Muscle of leg (tissue), 11 donors: ENCODE results near the gene SLC1A2. TPM values are rescaled to one million over a fixed set of nuclear protein-coding genes. Genes with fewer than 3 reads are reported as not detected.

Experiments used
- DNase-seq: peaks from one replicate; pipeline ENCODE4 v3.0.0; 2013
- H3K27ac ChIP-seq: one replicate; pipeline ENCODE4 v1.5.1; 2013; ENCODE audit warnings: mild to moderate bottlenecking, low read length, control low read depth
- H3K27me3 ChIP-seq: one replicate; pipeline ENCODE4 v1.6.1; 2013; ENCODE audit warnings: low read length; ENCODE audit not compliant: control insufficient read depth, insufficient read depth
- H3K36me3 ChIP-seq: one replicate; pipeline ENCODE4 v1.6.1; 2013; ENCODE audit warnings: low read length; ENCODE audit not compliant: control insufficient read depth, insufficient read depth
- H3K4me1 ChIP-seq: one replicate; pipeline ENCODE4 v1.6.1; 2013; ENCODE audit warnings: low read length; ENCODE audit not compliant: control insufficient read depth, insufficient read depth
- H3K4me3 ChIP-seq: one replicate; pipeline ENCODE4 v1.5.1; 2013; ENCODE audit warnings: low read length, control low read depth
- H3K9me3 ChIP-seq: replicated peaks from 2 replicates; pipeline ENCODE4 v1.6.1; 2013; ENCODE audit warnings: low read depth, low read length; ENCODE audit not compliant: control insufficient read depth
- WGBS: methylation state at CpG from one replicate; pipeline ENCODE4 v1.1.5; 2013; ENCODE audit warnings: missing lambda C conversion rate; ENCODE audit not compliant: insufficient coverage; 5-methylcytosine and 5-hydroxymethylcytosine counted together
- polyA plus RNA-seq, 8 donors: library from polyadenylated mRNA; unstranded; fragments of 120-200 nt; gene quantifications; one replicate each; pipeline versions ENCODE4 v1.2.1 to v1.2.3, GENCODE V29; 2013; ENCODE audit warnings: inconsistent platforms in 1 of 8, low replicate concordance in 1 of 8; ENCODE audit not compliant: insufficient read length in 8 of 8, insufficient read depth in 1 of 8
- total RNA-seq: library from RNA; stranded (reverse); fragments of 120-200 nt; gene quantifications from one replicate; pipeline ENCODE4 v1.2.4, GENCODE V29; 2013

Gene SLC1A2
- total and polyA plus RNA-seq, 9 donors, result 0.43 to 1.6 (median 1.0) TPM

GRCh38 chr11:35380603-35381002, 38.8 kb downstream of the SLC1A2 start:
- no peak for DNase-seq
- H3K27me3 ChIP-seq, result no peaks in the 10 kb centered on the region
- H3K4me1 ChIP-seq, result no peaks in the 10 kb centered on the region
- no peaks in the 10 kb centered on the region for H3K36me3 ChIP-seq
- H3K4me3 ChIP-seq, result no peak overlapping the region
- H3K9me3 ChIP-seq, result no peaks in the 10 kb centered on the region
- no peak overlapping the region for H3K27ac ChIP-seq
- WGBS, result 62% methylated on average over 3 of the region's 5 CpGs

DNA sequence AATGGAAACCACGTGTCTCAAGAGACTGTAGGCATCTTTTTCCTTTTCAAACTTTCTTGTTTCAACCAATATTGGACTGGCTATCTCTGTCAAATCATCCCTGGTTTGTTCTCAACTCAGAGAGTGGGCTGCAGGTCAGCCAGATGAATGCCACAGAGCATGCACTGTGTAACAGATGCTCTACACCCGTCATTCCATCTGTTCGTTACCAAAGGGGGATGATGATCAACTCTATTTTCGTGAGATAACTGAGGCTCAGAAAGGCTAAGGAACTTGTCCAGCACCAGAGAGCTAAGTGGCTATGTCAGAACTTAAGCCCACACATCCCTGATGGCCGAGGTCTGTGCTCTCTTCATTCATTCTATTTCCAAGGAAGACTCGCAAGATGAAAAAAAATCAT, 42.1 kb downstream of the SLC1A2 start:
- no peak for DNase-seq
- H3K27me3 ChIP-seq, result no peaks in the 10 kb centered on the region
- H3K27ac ChIP-seq, result no peak overlapping the region
- H3K4me3 ChIP-seq, result no peak overlapping the region
- WGBS, result 73% methylated on average over 4 of the region's 6 CpGs
- no peaks in the 10 kb centered on the region for H3K4me1 ChIP-seq
- no peaks in the 10 kb centered on the region for H3K36me3 ChIP-seq
- H3K9me3 ChIP-seq, result no peaks in the 10 kb centered on the region

GRCh38 chr11:35376613-35377012, 42.7 kb downstream of the SLC1A2 start:
- WGBS, result no CpG with 5 or more reads among the region's 3 CpGs
- Histone ChIP-seq H3K4me1 (no peaks in the 10 kb centered on the region), H3K36me3 (no peaks in the 10 kb centered on the region), H3K27ac (no peak overlapping the region), H3K4me3 (no peak overlapping the region), H3K27me3 (no peaks in the 10 kb centered on the region), H3K9me3 (no peaks in the 10 kb centered on the region)
- DNase-seq, result no peak

GRCh38 chr11:35376118-35376510, 43.2 kb downstream of the SLC1A2 start:
- Histone ChIP-seq H3K4me1 (no peaks in the 10 kb centered on the region), H3K27me3 (no peaks in the 10 kb centered on the region), H3K27ac (no peak overlapping the region), H3K9me3 (no peaks in the 10 kb centered on the region), H3K4me3 (no peak overlapping the region), H3K36me3 (no peaks in the 10 kb centered on the region)
- peak; percentile 64 for DNase-seq
- no CpG with 5 or more reads among the region's 4 CpGs for WGBS

- no peak overlapping the region for H3K27ac ChIP-seq
- no peak for DNase-seq
- no peaks in the 10 kb centered on the region for H3K36me3 ChIP-seq
- WGBS, result 92% methylated on average over 8 of the region's 10 CpGs
- H3K9me3 ChIP-seq, result no peaks in the 10 kb centered on the region
- H3K4me3 ChIP-seq, result no peak overlapping the region
- H3K27me3 ChIP-seq, result no peaks in the 10 kb centered on the region
- H3K4me1 ChIP-seq, result no peaks in the 10 kb centered on the region
These were observed 43.8 kb downstream of the SLC1A2 start for GRCh38 chr11:35375332-35376117.

GRCh38 chr11:35373284-35373933, 45.9 kb downstream of the SLC1A2 start:
- no peaks in the 10 kb centered on the region for H3K4me1 ChIP-seq
- WGBS, result 100% methylated on average over 2 of the region's 2 CpGs
- H3K27ac ChIP-seq, result no peak overlapping the region

GRCh38 chr11:35372565-35373283, 46.6 kb downstream of the SLC1A2 start:
- 90% methylated on average over 3 of the region's 3 CpGs for WGBS
- H3K27me3 ChIP-seq, result no peaks in the 10 kb centered on the region
- no peak for DNase-seq
- H3K4me1 ChIP-seq, result no peaks in the 10 kb centered on the region
- H3K36me3 ChIP-seq, result no peaks in the 10 kb centered on the region
- no peaks in the 10 kb centered on the region for H3K9me3 ChIP-seq
- H3K4me3 ChIP-seq, result no peak overlapping the region
- H3K27ac ChIP-seq, result no peak overlapping the region

More at GRCh38 chr11:35373284-35373933, 45.9 kb downstream of the SLC1A2 start:
- Histone ChIP-seq H3K9me3 (no peaks in the 10 kb centered on the region), H3K36me3 (no peaks in the 10 kb centered on the region), H3K4me3 (no peak overlapping the region), H3K27me3 (no peaks in the 10 kb centered on the region)
- DNase-seq, result no peak

GRCh38 chr11:35367491-35367890, 51.9 kb downstream of the SLC1A2 start:
- Histone ChIP-seq H3K4me3 (no peak overlapping the region), H3K27me3 (no peaks in the 10 kb centered on the region), H3K27ac (no peak overlapping the region), H3K36me3 (no peaks in the 10 kb centered on the region), H3K4me1 (peaks cover 13% of the 10 kb centered on the region), H3K9me3 (peaks cover 4% of the 10 kb centered on the region)
- no peak for DNase-seq
- WGBS, result no CpG with 5 or more reads among the region's 4 CpGs

DNA sequence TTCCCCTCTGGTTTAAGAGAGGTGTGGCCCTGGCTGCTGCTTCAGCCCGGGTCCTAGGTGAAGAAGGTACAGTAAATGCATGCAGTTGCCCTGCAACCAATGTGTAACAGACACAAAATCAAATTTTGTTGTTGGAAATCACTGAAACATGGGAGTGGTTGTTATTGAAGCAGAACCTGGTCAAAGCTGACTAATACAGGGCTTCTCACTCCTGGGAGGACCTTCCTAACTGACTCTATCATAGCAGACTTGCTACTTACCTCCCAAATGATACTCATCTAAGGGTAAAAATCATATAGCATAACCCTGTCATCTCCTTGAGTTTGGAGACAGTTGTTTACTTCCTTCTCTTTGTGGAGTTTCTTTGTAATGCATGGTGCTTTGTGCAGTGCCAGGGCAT, 52.6 kb downstream of the SLC1A2 start:
- H3K4me3 ChIP-seq, result no peak overlapping the region
- DNase-seq, result no peak
- H3K27me3 ChIP-seq, result no peaks in the 10 kb centered on the region
- H3K4me1 ChIP-seq, result peaks cover 13% of the 10 kb centered on the region
- H3K9me3 ChIP-seq, result peaks cover 4% of the 10 kb centered on the region
- no peaks in the 10 kb centered on the region for H3K36me3 ChIP-seq
- no CpG with 5 or more reads among the region's 1 CpG for WGBS
- H3K27ac ChIP-seq, result no peak overlapping the region

GRCh38 chr11:35365961-35366360, 53.4 kb downstream of the SLC1A2 start:
- H3K27ac ChIP-seq, result no peak overlapping the region
- no peak for DNase-seq
- H3K9me3 ChIP-seq, result peaks cover 4% of the 10 kb centered on the region
- peaks cover 13% of the 10 kb centered on the region for H3K4me1 ChIP-seq
- H3K4me3 ChIP-seq, result no peak overlapping the region
- H3K27me3 ChIP-seq, result no peaks in the 10 kb centered on the region
- no CpG with 5 or more reads among the region's 4 CpGs for WGBS
- no peaks in the 10 kb centered on the region for H3K36me3 ChIP-seq
